ENCODE results near the gene PLXNB1.

Gene PLXNB1

DNA sequence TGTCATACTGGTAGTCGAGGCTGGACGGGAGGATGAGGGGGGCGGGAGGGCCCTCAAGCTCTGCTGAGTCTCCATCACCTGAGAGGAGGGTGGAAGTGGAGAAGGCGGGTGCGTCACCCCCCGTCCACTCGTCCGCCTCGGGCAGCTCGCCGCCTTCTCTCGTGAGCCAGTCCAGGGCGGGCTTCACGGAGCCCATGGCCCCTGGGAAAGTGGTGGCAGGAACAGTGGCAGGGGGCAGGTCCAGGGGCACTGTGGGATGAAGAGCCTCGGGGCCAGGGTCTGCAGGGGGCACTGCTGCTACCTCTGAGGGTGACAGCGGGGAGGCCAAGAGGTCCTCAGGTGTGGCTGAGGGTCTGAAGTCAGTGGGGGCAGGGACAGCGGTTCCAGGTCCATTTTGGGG, 10.3 kb downstream of the PLXNB1 start:
- TF ChIP-seq ZFX (IDR thresholded peaks at IDR 0.05): no peak
- TF ChIP-seq, protein P1, sequence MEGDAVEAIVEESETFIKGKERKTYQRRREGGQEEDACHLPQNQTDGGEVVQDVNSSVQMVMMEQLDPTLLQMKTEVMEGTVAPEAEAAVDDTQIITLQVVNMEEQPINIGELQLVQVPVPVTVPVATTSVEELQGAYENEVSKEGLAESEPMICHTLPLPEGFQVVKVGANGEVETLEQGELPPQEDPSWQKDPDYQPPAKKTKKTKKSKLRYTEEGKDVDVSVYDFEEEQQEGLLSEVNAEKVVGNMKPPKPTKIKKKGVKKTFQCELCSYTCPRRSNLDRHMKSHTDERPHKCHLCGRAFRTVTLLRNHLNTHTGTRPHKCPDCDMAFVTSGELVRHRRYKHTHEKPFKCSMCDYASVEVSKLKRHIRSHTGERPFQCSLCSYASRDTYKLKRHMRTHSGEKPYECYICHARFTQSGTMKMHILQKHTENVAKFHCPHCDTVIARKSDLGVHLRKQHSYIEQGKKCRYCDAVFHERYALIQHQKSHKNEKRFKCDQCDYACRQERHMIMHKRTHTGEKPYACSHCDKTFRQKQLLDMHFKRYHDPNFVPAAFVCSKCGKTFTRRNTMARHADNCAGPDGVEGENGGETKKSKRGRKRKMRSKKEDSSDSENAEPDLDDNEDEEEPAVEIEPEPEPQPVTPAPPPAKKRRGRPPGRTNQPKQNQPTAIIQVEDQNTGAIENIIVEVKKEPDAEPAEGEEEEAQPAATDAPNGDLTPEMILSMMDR (conservative IDR thresholded peaks at IDR 0.05): no peak
- H3K27ac ChIP-seq: no peak overlapping the region

DNA sequence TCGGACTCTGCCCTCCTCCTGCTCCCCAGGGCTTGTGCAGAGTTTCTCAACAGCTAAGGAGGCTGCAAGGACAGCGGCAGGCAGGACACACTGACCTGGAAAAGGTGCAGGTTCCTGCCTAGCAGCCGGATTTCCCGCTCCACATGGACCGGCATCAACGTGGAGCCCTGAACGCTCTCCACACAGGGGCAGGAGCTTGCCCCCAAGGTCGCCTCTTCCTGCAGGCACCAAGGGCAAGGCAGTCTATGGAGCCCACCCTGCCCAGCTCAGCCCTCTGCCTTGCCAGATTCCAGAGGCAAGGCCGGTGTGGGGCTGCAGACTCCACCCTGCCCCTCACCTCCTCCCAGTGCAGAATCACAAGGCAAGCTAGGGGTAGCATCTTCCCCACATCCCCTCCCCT, 10.7 kb downstream of the PLXNB1 start:
- H3K27ac ChIP-seq: no peak overlapping the region
- no peak for TF ChIP-seq ZFX (IDR thresholded peaks at IDR 0.05)
- TF ChIP-seq, protein P1 (conservative IDR thresholded peaks at IDR 0.05): no peak

DNA sequence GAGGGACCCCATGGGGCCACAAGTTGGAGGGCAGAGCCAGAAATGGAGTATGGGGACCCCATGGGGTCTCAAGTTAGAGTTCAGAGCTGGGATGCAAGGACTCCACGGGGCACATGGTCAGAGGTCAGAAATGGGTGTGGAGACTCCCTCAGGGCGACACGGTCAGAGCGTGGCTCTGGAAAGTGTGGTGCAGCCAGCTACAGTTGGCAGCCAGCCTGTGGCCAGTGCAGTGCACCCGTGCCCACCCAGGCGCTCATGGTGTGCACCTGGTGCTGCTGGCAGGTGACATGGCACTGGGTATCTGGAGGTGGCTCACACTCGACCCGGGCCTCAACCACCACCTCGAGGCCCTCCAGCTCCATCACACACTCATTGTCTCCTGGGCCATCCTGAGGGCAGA, 11.2 kb downstream of the PLXNB1 start:
- TF ChIP-seq ZFX (IDR thresholded peaks at IDR 0.05): no peak
- TF ChIP-seq, protein P1 (conservative IDR thresholded peaks at IDR 0.05): no peak
- H3K27ac ChIP-seq: no peak overlapping the region

DNA sequence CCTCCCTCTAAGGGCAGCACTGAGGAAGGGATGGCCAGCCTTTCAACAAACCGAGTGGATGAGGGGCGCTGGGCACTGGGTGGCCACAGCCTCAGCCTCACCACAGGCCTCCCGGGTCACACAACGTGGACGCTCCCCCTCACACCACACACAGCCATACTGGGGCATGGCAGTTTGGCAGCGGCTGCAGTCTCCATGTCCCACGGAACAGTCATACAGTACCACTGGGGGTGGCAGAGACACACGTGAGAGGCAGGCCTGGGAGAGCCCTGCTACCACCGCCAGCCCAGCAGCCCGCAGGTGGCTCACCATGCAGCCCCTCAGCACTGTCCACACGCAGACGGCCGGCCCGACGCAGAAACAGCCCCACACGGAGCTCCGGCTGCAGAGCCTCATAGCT, 11.7 kb downstream of the PLXNB1 start:
- H3K27ac ChIP-seq: no peak overlapping the region
- no peak for TF ChIP-seq ZFX (IDR thresholded peaks at IDR 0.05)
- TF ChIP-seq, protein P1 (conservative IDR thresholded peaks at IDR 0.05): no peak

DNA sequence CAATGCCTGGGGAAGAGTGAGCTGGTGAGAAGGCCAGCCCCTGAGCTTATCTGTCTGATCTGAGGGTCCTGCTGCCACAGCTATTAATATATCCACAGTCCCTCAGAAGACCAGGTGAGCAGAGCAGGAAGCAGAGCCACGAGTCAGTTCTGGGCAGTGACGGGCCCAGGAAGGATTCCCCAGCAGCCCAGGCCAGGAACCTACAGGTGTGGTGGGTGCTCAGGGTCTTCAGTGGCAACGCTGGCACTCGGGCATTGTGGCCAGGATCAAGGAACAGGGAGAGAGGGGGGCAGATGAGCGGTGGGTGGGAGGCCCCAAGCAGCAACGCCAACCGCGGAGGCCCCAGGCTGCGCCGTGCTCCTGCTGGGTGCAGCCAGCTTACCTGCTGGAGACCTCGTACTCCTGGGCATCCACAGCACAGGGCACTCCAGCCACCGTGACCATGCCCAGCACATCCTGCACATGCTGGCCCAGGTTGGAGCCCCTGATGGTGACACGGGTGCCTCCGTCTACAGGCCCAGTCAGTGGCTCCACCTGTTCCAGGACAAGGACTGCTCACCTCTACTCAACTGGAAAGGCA, 12.3 kb downstream of the PLXNB1 start:
- no peak overlapping the region for H3K27ac ChIP-seq
- TF ChIP-seq, protein P1 (conservative IDR thresholded peaks at IDR 0.05): no peak
- TF ChIP-seq ZFX (IDR thresholded peaks at IDR 0.05): no peak

DNA sequence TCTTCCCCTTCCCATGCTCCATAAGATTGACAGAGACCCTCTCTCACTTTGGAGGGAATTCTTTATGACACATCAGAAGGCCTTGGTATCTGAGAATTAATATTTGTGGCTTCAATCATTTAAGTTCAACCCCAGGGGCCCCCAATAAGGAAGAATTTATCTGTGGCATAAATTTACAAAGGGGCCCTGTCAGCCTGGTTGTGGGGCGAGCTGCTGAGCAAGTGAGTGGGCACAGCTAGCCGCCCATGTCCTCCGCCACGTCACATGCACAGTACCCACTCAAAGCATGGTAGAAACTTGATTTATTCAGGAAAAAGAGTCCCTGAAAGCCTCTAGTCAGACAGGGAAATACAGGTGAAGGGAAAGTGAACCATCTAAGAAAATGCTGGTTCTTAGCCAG, 13.3 kb downstream of the PLXNB1 start:
- TF ChIP-seq, protein P1 (conservative IDR thresholded peaks at IDR 0.05): no peak
- no peak for TF ChIP-seq ZFX (IDR thresholded peaks at IDR 0.05)
- no peak overlapping the region for H3K27ac ChIP-seq

DNA sequence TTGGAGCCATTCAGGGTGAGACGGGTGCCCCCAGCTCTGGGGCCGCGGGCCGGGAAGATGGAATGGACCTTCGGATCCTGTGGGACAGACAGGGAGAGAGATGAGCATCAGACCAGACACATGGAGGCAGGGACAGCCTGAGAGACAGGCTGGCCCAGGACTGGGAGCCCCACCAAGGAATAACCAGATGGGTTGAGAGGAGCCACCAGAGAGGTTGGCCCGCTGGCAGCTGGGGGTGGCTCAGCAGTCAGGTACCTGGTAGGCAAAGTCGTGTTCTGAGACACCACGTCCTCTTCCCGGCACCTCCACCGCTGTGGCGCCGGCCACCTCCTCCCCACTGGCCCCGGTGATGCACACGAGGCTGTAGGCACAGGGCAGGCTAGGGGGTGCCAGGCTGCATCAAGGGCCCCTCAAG, 13.8 kb downstream of the PLXNB1 start:
- no peak for TF ChIP-seq ZFX (IDR thresholded peaks at IDR 0.05)
- TF ChIP-seq, protein P1 (conservative IDR thresholded peaks at IDR 0.05): no peak
- no peak overlapping the region for H3K27ac ChIP-seq

Data from C4-2B (cell line).